GM12872 (cell line): ENCODE measurements around the gene ANP32E.

Source experiments
- CTCF ChIP-seq: IDR thresholded peaks from 3 replicates; pipeline ENCODE4 v1.5.1; 2011; ENCODE audit warnings: low read depth, mild to moderate bottlenecking, low read length, moderate library complexity; ENCODE audit not compliant: insufficient read depth

Gene ANP32E

DNA sequence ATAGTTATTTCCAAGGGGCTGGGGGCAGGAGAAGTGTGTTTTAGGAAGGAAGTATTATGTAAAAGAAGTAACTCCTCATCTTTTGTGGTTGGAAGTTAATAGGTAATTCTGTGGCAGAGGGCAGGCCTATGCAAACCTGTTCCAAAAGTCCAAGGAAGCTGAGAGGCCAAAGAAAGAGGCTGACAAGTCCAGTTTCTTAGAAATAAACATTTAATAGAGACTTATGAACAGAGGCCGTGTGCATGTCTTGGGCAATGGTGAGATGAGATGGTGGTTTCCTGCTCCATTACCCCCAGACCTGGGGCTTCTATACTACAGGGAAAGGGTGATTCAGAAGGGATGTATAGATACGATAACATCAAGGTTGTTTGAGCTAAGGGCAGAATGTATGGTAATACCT is 14.0 kb upstream of the ANP32E start:
- TF ChIP-seq CTCF: no peak

GRCh38 chr1:150243003-150243402 is 7.1 kb upstream of the ANP32E start:
- TF ChIP-seq CTCF: no peak

DNA sequence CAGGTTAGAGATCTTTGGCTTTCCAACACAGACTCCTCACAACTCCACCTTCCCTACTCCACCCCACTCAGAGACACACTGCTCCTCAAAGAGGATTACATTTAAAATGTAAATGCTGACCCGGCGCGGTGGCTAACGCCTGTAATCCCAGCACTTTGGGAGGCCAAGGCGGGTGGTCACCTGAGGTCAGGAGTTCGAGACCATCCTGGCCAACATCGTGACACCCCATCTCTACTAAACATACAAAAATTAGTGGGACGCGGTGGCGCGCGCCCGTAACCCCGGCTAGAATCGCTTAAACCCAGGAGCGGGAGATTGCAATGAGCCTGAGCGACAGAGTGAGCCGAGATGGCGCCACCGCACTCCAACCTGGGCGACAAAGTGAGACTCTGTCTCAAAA is 1.8 kb upstream of the ANP32E start:
- TF ChIP-seq CTCF: no peak

DNA sequence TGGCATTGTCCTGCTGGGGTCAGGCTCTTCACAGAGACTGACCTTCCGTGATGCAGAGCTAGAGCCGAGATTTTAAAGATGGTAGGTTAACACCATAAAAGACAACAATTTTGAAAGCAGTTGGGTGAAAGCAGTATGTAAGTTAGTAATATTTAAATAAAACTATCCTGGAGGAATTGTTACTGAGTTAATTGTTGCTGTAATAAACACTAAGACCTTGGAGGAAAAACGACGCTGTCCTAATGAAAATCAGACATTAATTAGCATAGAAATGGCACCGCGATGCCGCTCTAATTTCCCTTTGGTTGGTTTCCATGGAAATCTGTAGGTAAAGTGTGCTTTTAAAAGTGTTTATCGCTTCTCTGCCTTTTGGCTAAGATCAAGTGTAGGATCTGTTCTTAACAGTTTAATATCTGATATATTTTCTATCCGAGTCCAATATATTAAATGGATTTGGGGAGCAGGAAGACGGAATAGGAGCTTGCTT is 745 bp upstream of the ANP32E start:
- no peak for TF ChIP-seq CTCF

DNA sequence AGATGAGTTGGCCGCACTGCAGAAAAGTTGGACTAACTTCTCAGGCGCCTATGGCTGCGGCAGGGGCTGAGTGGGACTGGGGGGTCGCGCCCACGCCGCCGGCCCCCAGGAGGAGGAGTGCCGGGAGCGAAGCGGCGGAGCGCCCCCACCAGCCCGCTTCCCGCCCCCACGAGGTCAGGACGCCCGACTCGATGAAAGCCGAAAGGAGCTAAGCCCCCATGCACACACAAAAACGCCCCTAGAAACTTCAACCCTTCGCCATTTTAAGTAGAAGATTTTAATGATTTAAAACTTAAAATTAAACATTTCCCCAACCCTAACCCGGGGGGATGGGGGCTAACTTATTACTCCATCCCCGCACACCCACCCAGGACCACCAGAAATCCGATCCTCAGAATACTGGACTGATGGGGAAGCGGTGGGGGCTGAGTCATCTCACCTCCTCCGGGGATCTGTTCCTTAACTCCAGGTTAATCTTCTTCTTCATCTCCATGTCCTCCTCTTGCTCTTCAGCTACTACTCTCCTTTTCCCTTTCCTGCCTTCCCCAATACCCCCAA is 539 bp downstream of the ANP32E start:
- no peak for TF ChIP-seq CTCF

- no peak for TF ChIP-seq CTCF
These were observed 1.2 kb downstream of the ANP32E start for GRCh38 chr1:150234566-150235293.

- TF ChIP-seq CTCF: no peak
These were observed 1.7 kb downstream of the ANP32E start for GRCh38 chr1:150234309-150234565.
